ENCODE results near the gene TMEM88. TPM values are rescaled to one million over a fixed set of nuclear protein-coding genes. Genes with fewer than 3 reads are reported as not detected.

Gene TMEM88
- total RNA-seq, 1 experiment from 2014 or later, result 2.8 TPM

GRCh38 chr17:7881276-7882054, 26.6 kb downstream of the TMEM88 start:
- no peaks in the 10 kb centered on the region for H3K9me3 ChIP-seq (ENCODE audit: control insufficient read depth in 1 of 2, insufficient read depth in 1 of 2, low read depth in 1 of 2, low read length in 2 of 2)
- ChIA-PET POLR2A (no interaction called here), CTCF (no interaction called here), RAD21 (ENCODE audit: low non-redundant PET in 1 of 2, low total read pairs in 2 of 2, uncharacterized antibody in 2 of 2, unreplicated experiment in 2 of 2) (no interaction called here)
- intact Hi-C loops (cut with micrococcal nuclease), result no loop called here
- no peaks in the 10 kb centered on the region for H3K9me2 ChIP-seq (ENCODE audit: insufficient read depth)
- BruUV-seq (replicated peaks), result no TSS peak
- no peaks in the 10 kb centered on the region for H3K27me3 ChIP-seq (ENCODE audit: insufficient read depth, low read length)
- TF ChIP-seq EZH2phosphoT487 (IDR thresholded peaks at IDR 0.05; ENCODE audit: borderline replicate concordance), result no peak
- no peak for TF ChIP-seq SP1 (IDR thresholded peaks at IDR 0.05; ENCODE audit: low read depth)
- TF ChIP-seq TCF7L2 (IDR thresholded peaks at IDR 0.05; ENCODE audit: borderline replicate concordance, extremely low read depth, insufficient read depth, insufficient read length), result no peak
- no peak for TF ChIP-seq EZH2 (IDR thresholded peaks at IDR 0.05)
- TF ChIP-seq CBX3 (IDR thresholded peaks at IDR 0.05; ENCODE audit: low read depth), result no peak
- H3K36me3 ChIP-seq (ENCODE audit: control insufficient read depth in 1 of 2, insufficient read depth in 2 of 2, low read length in 2 of 2), result peaks cover 0 to 3% of the 10 kb centered on the region in 2 experiments; a peak in 2 of 4 replicates
- no peak overlapping the region for H3K9ac ChIP-seq (ENCODE audit: low read length)
- H3K4me1 ChIP-seq (ENCODE audit: control insufficient read depth in 1 of 2, insufficient read depth in 2 of 2, low read length in 2 of 2), result peaks cover 12 to 19% of the 10 kb centered on the region in 2 experiments
- H3K4me2 ChIP-seq (ENCODE audit: low read length), result no peak overlapping the region
- H3K27ac ChIP-seq (ENCODE audit: low read depth, low read length), result no peak overlapping the region
- ATAC-seq (no peak), DNase-seq (ENCODE audit: low read depth, low spot score) (no peak)
- peaks cover 10% of the 10 kb centered on the region; the same call in 1 of the 2 replicates for H3K79me2 ChIP-seq (ENCODE audit: insufficient read depth, low read length)
- no peaks in the 10 kb centered on the region for H4K20me1 ChIP-seq (ENCODE audit: insufficient read depth)
- H2AFZ ChIP-seq (ENCODE audit: low read depth, low read length, poor library complexity, severe bottlenecking), result no peak overlapping the region
- no peak overlapping the region for H3K4me3 ChIP-seq (replicated peaks in 1 of 2; ENCODE audit: low read depth in 1 of 2, low read length in 2 of 2)

GRCh38 chr17:7882068-7882467, 27.2 kb downstream of the TMEM88 start:
- TF ChIP-seq TCF7L2 (IDR thresholded peaks at IDR 0.05; ENCODE audit: borderline replicate concordance, extremely low read depth, insufficient read depth, insufficient read length) (no peak), SRF (IDR thresholded peaks at IDR 0.05; ENCODE audit: low read depth) (no peak), SP1 (IDR thresholded peaks at IDR 0.05; ENCODE audit: low read depth) (no peak), RAD21 (IDR thresholded peaks at IDR 0.05; ENCODE audit: low read depth) (no peak)
- peaks cover 18 to 25% of the 10 kb centered on the region in 2 experiments for H3K4me1 ChIP-seq (ENCODE audit: control insufficient read depth in 1 of 2, insufficient read depth in 2 of 2, low read length in 2 of 2)
- ChIA-PET RAD21 (ENCODE audit: low non-redundant PET in 1 of 2, low total read pairs in 2 of 2, uncharacterized antibody in 2 of 2, unreplicated experiment in 2 of 2) (no interaction called here), POLR2A (no interaction called here), CTCF (no interaction called here)
- H3K4me2 ChIP-seq (ENCODE audit: low read length), result no peak overlapping the region
- peaks cover 13% of the 10 kb centered on the region; the same call in 1 of the 2 replicates for H3K79me2 ChIP-seq (ENCODE audit: insufficient read depth, low read length)
- DNase-seq (ENCODE audit: low read depth, low spot score), result no peak
- no peak overlapping the region for H3K27ac ChIP-seq (ENCODE audit: low read depth, low read length)
- H3K9me2 ChIP-seq (ENCODE audit: insufficient read depth), result no peaks in the 10 kb centered on the region
- no peak overlapping the region for H3K4me3 ChIP-seq (replicated peaks in 1 of 2; ENCODE audit: low read depth in 1 of 2, low read length in 2 of 2)
- intact Hi-C loops (cut with micrococcal nuclease), result no loop called here
- H3K27me3 ChIP-seq (ENCODE audit: insufficient read depth, low read length), result no peaks in the 10 kb centered on the region
- H3K36me3 ChIP-seq (ENCODE audit: control insufficient read depth in 1 of 2, insufficient read depth in 2 of 2, low read length in 2 of 2), result peaks cover 0 to 3% of the 10 kb centered on the region in 2 experiments; a peak in 2 of 4 replicates
- no peak for ATAC-seq
- no peak overlapping the region for H3K9ac ChIP-seq (ENCODE audit: low read length)
- no peaks in the 10 kb centered on the region for H4K20me1 ChIP-seq (ENCODE audit: insufficient read depth)
- H2AFZ ChIP-seq (ENCODE audit: low read depth, low read length, poor library complexity, severe bottlenecking), result no peak overlapping the region
- no TSS peak for BruUV-seq (replicated peaks)
- H3K9me3 ChIP-seq (ENCODE audit: control insufficient read depth in 1 of 2, insufficient read depth in 1 of 2, low read depth in 1 of 2, low read length in 2 of 2), result no peaks in the 10 kb centered on the region

Measured in HCT116 (cell line).